K562 (cell line): ENCODE data around the gene FAM227B. TPM values are rescaled to one million over a fixed set of nuclear protein-coding genes. Genes with fewer than 3 reads are reported as not detected.

Experiments used
- ATAC-seq: fragments of 200-7000 bp; cut with Tn5 transposase; 3 replicates; pipeline ENCODE4 v1.9.1; 2020; ENCODE audit warnings: moderate library complexity
- BruUV-seq: library from RNA; stranded (reverse); fragments of 400-500 nt; replicated peaks from 2 replicates; lab custom pipeline; 2021; lab: Mats Ljungman, UMichigan
- CTCF ChIA-PET: fragments of 300-600 bp; formaldehyde crosslinking; extraction: SDS; loops from one replicate; lab custom pipeline; 2021; ENCODE audit warnings: low intra/inter-chr PET ratio; lab: Yijun Ruan, JAX
- POLR2A ChIA-PET: fragments of 300-600, 350-650 bp; sonication (Branson Sonifier 250); formaldehyde crosslinking; extraction: SDS; loops from one replicate; lab custom pipeline; 2021; ENCODE audit warnings: antibody characterized with exemption, inconsistent platforms; lab: Yijun Ruan, JAX
- DNase-seq, 4 experiments: peaks; one replicate each; pipeline versions ENCODE4 v3.0.0 to v3.0.0-alpha.2; 2011 to 2018; ENCODE audit warnings: low spot score in 3 of 4, mixed read lengths in 3 of 4; ENCODE audit errors: extremely low read depth in 1 of 4
- FAIRE-seq: peaks from 2 replicates; lab custom pipeline; 2011; peaks lifted over from hg19 to GRCh38; lab: Jason Lieb, UNC
- H2AFZ ChIP-seq: 2 replicates; pipeline ENCODE4 v1.6.0; 2011; ENCODE audit warnings: low read depth, low read length, control low read depth, inconsistent platforms
- H3K27ac ChIP-seq: fragments of 200-600 bp; 3 replicates; pipeline ENCODE4 v1.8.0; 2011; ENCODE audit warnings: low read depth, mild to moderate bottlenecking, control low read depth, inconsistent platforms, low read length, moderate library complexity, mixed read lengths; ENCODE audit errors: extremely low read depth
- H3K27me3 ChIP-seq, 2 experiments: fragments of 300-600 bp in 1 of 2; 2 replicates in 1 of 2; 3 replicates in 1 of 2; pipeline versions ENCODE4 v1.6.0 to v1.8.0; 2011; ENCODE audit warnings: inconsistent platforms in 2 of 2, low read length in 2 of 2, mild to moderate bottlenecking in 1 of 2, mixed read lengths in 1 of 2, moderate library complexity in 1 of 2; ENCODE audit not compliant: control insufficient read depth in 2 of 2, insufficient read depth in 2 of 2
- H3K36me3 ChIP-seq: fragments of 300-600 bp; 3 replicates; pipeline ENCODE4 v1.8.0; 2011; ENCODE audit warnings: mild to moderate bottlenecking, low read length, inconsistent platforms; ENCODE audit not compliant: control insufficient read depth, insufficient read depth
- H3K4me1 ChIP-seq, 2 experiments: fragments of 200-600 bp in 1 of 2; replicated peaks in 1 of 2; 2 replicates in 1 of 2; 3 replicates in 1 of 2; pipeline versions ENCODE4 v1.5.1 to v1.8.0; 2011; ENCODE audit warnings: inconsistent platforms in 2 of 2, low read length in 2 of 2, mild to moderate bottlenecking in 1 of 2, mixed read lengths in 1 of 2, moderate library complexity in 1 of 2; ENCODE audit not compliant: control insufficient read depth in 2 of 2, insufficient read depth in 2 of 2
- H3K4me2 ChIP-seq: 2 replicates; pipeline ENCODE4 v1.6.1; 2011; ENCODE audit warnings: low read length, control low read depth, inconsistent platforms, mixed read lengths; ENCODE audit not compliant: insufficient read depth
- H3K4me3 ChIP-seq: fragments of 200-600 bp; sonication (generic), shearing (Covaris generic); 2 replicates; pipeline ENCODE4 v1.5.1; 2016; ENCODE audit warnings: control low read depth, inconsistent platforms
- H3K79me2 ChIP-seq: fragments of 200-600 bp; 3 replicates; pipeline ENCODE4 v1.8.0; 2011; ENCODE audit warnings: low read length, inconsistent platforms; ENCODE audit not compliant: control insufficient read depth, insufficient read depth
- H3K9ac ChIP-seq, 2 experiments: 2 replicates each; pipeline versions ENCODE4 v1.6.0 to v1.6.1; 2011; ENCODE audit warnings: low read depth in 2 of 2, low read length in 2 of 2, control low read depth in 1 of 2, inconsistent platforms in 1 of 2, mild to moderate bottlenecking in 1 of 2, mixed read lengths in 1 of 2; ENCODE audit not compliant: insufficient read depth in 1 of 2
- H3K9me1 ChIP-seq: one replicate; pipeline ENCODE4 v1.6.0; 2011; ENCODE audit warnings: inconsistent platforms, mild to moderate bottlenecking, low read length, moderate library complexity; ENCODE audit not compliant: control insufficient read depth, insufficient read depth
- H3K9me3 ChIP-seq: replicated peaks from 2 replicates; pipeline ENCODE4 v1.5.1; 2011; ENCODE audit warnings: low read depth, low read length, inconsistent platforms; ENCODE audit not compliant: control insufficient read depth, insufficient read depth
- H4K20me1 ChIP-seq: replicated peaks from 2 replicates; pipeline ENCODE4 v1.6.1; 2011; ENCODE audit warnings: low read length, inconsistent platforms, mixed read lengths; ENCODE audit not compliant: control insufficient read depth, insufficient read depth
- CTCF ChIP-seq, 3 experiments: IDR thresholded peaks in 2 of 3; conservative IDR thresholded peaks in 1 of 3; 2 replicates each; pipeline ENCODE4 v1.5.1; 2011 to 2012; ENCODE audit warnings: low read length in 3 of 3, mild to moderate bottlenecking in 3 of 3, control low read depth in 2 of 3, improper control_type of control experiment in 1 of 3, inconsistent platforms in 1 of 3, low read depth in 1 of 3, mixed read lengths in 1 of 3, moderate library complexity in 1 of 3; ENCODE audit not compliant: insufficient read depth in 2 of 3
- ETS2 ChIP-seq: IDR thresholded peaks from 2 replicates; pipeline ENCODE4 v1.6.1; 2016; ENCODE audit warnings: borderline replicate concordance, missing genetic modification characterization, mild to moderate bottlenecking, moderate library complexity, missing compliant biosample characterization; ENCODE audit not compliant: poor library complexity, severe bottlenecking
- HNRNPK ChIP-seq: fragments of 200-400 bp; formaldehyde crosslinking; IDR thresholded peaks from one replicate; pipeline ENCODE4 v1.6.1; 2018; ENCODE audit warnings: mild to moderate bottlenecking, low read depth, low read length; ENCODE audit not compliant: poor library complexity, severe bottlenecking
- NFRKB ChIP-seq: fragments of 450-650 bp; IDR thresholded peaks from 2 replicates; pipeline ENCODE4 v1.6.1; 2016; ENCODE audit warnings: low read depth
- RAD21 ChIP-seq, 2 experiments: fragments of 250-450 bp in 1 of 2; fragments of 450-650 bp in 1 of 2; sonication (Bioruptor Pico) in 1 of 2; formaldehyde crosslinking in 1 of 2; IDR thresholded peaks in 1 of 2; conservative IDR thresholded peaks in 1 of 2; 2 replicates each; pipeline versions ENCODE4 v1.4.0 to v1.8.0; 2020 to 2022; ENCODE audit warnings: mild to moderate bottlenecking in 2 of 2, moderate library complexity in 1 of 2
- ZNF551 ChIP-seq: fragments of 250-450 bp; sonication (Bioruptor Pico); IDR thresholded peaks from 2 replicates; pipeline ENCODE4 v1.5.0; 2021; ENCODE audit warnings: mild to moderate bottlenecking, moderate library complexity
- ZNF764 ChIP-seq: fragments of 250-450 bp; sonication (Bioruptor Pico); IDR thresholded peaks from 2 replicates; pipeline ENCODE4 v1.4.0; 2020; ENCODE audit warnings: low read depth, mild to moderate bottlenecking, moderate library complexity
- WGBS: fragments of 100-300 bp; shearing (Covaris generic); methylation state at CpG from one replicate; pipeline ENCODE4 v1.1.6; 2016; ENCODE audit warnings: low coverage, mixed read lengths; ENCODE audit not compliant: insufficient coverage; ENCODE audit errors: missing lambda C conversion rate; 5-methylcytosine and 5-hydroxymethylcytosine counted together
- in situ Hi-C: fragments of 300-500 bp; cut with MboI; formaldehyde crosslinking; loops from 4 replicates; pipeline ENCODE4 v1.15.0; 2018; ENCODE audit warnings: inconsistent platforms, mixed read lengths
- intact Hi-C: fragments of 100-400 bp; cut with micrococcal nuclease; formaldehyde crosslinking; loops from 2 replicates; pipeline ENCODE4 v1.14.2; 2022
- polyA plus RNA-seq, 8 experiments: library from polyadenylated mRNA; depleted of rRNA in 4 of 8; stranded (reverse) in 5 of 8; unstranded in 3 of 8; fragments of >200 nt; fragmentation: Nextera tagmentation in 2 of 8; fragmentation: Illumina TruSeq in 1 of 8; extraction: Ambion mirVana in 2 of 8; extraction: Trizol in 1 of 8; gene quantifications; 2 replicates each; pipeline versions ENCODE4 v1.2.1 to v1.2.3, GENCODE V29; 2011 to 2014; ENCODE audit warnings: inconsistent platforms in 1 of 8, missing spikeins in 1 of 8
- total RNA-seq, 7 experiments: library from RNA; depleted of rRNA in 6 of 7; stranded (reverse); fragments of >200 nt in 6 of 7; fragmentation: Illumina TruSeq in 2 of 7; extraction: Trizol in 2 of 7; gene quantifications; 2 replicates each; pipeline versions ENCODE4 v1.2.1 to v1.2.3, GENCODE V29; 2011 to 2021; ENCODE audit warnings: low replicate concordance in 1 of 7

Gene FAM227B
- total and polyA plus RNA-seq, 9 of the 15 experiments (the other 6 are each of a cell fraction or from before 2014, with no cell fraction given): 5.1 to 12.5 (median 11.2) TPM

GRCh38 chr15:49521802-49522201 lies 98.8 kb downstream of the FAM227B start:
- no peak for ATAC-seq
- DNase-seq: peak in 2 of 4 experiments; percentile 4 to 13
- POLR2A ChIA-PET: interaction anchor here (0.6 kb wide), 1 partner anchor 455 kb away, joined by 5 read pairs; no protein-coding TSS in a partner anchor
- no peaks in the 10 kb centered on the region for H3K79me2 ChIP-seq
- no peaks in the 10 kb centered on the region for H4K20me1 ChIP-seq
- 0% methylated on average over 3 of the region's 3 CpGs for WGBS
- H3K27me3 ChIP-seq: no peaks in the 10 kb centered on the region
- H3K36me3 ChIP-seq: no peaks in the 10 kb centered on the region
- TF ChIP-seq RAD21 (CRISPR knock-in tag; conservative IDR thresholded peaks at IDR 0.05 in 1 of 2, IDR thresholded peaks at IDR 0.05 in 1 of 2) (0 out of 4 replicates have a peak, but pooled peaks of 1 of the 2 experiments have one; percentile 17), ZNF551 (CRISPR knock-in tag) (no peak), HNRNPK (no peak), ETS2 (tag) (no peak), ZNF764 (CRISPR knock-in tag) (no peak), CTCF (IDR thresholded peaks at IDR 0.05 in 2 of 3, conservative IDR thresholded peaks at IDR 0.05 in 1 of 3; ENCODE audit: insufficient read depth in 2 of 3, low read depth in 1 of 3, low read length in 3 of 3) (peak in 1 of 3 experiments; percentile 15; a peak in 1 of 6 replicates), NFRKB (no peak)
- no peak overlapping the region for H3K4me2 ChIP-seq
- no peak overlapping the region for H3K9ac ChIP-seq
- H3K4me3 ChIP-seq: no peak overlapping the region
- H2AFZ ChIP-seq: no peak overlapping the region
- FAIRE-seq: no peak
- intact Hi-C loops (no loop called here), in situ Hi-C loops (no loop called here)
- CTCF ChIA-PET: no interaction called here
- H3K27ac ChIP-seq: no peak overlapping the region
- no peaks in the 10 kb centered on the region for H3K9me3 ChIP-seq
- H3K4me1 ChIP-seq: no peaks in the 10 kb centered on the region
- no TSS peak for BruUV-seq
- no peaks in the 10 kb centered on the region for H3K9me1 ChIP-seq
